ENCODE results near the gene NKAP.
"Not testable (repeated sequence)": the region's sequence is repeated elsewhere in the genome, so short reads cannot be mapped to it uniquely, and the experiment has no call there.

NKAP gene

DNA sequence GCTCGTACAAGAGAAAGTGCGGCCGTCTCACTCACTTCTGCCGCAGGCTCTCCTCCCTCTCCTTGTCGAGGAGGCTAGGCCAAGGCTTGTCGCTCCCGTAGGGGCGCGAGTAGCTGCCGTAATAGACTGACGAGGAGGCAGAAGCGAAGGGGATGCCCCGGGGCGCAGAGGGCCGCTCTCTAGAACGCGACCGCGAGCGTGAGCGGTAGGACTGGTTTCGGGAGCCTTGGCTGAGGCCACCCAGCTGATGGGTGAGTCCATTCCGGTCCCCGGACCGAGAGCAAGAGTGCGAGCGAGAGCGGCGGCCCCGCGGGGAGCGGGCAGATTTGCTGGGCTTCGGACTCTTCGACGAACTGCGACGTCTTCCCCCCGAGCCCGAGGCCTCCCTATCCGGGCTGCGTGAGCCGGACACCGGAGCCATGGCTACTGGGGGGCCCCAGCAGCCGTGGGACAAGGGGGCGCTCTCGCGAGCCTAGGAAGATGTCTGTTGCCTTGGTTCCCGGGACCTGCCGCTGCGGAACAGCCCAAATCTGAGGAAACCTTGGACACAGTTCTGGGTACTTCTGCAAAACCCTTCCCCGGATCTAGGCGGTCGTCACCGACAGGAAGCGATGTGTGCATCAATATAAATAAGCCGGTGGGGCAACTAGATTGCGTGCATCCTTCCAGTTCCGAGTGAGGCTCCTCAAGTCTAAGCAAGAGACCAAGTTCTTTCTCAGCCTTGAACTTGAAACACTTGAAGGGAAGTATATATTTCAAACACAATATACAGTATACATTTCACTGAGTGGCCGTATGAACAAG, at the start of gene NKAP:
Gene NKAP (minus strand): TSS at position 567 of the 804 bp plus-strand sequence. CDS start 146 bp downstream, at position 421.
- DNase-seq (ENCODE audit: low read depth in 3 of 3), result peak; percentile 48 to 70 (median 57)

GRCh38 chrX:119991005-119991787, 47.6 kb upstream of the NKAP start:
- DNase-seq (ENCODE audit: low read depth in 3 of 3), result no peak

- no peak for DNase-seq (ENCODE audit: low read depth in 3 of 3)
These were observed 47.0 kb upstream of the NKAP start for GRCh38 chrX:119990556-119991004.

- DNase-seq (ENCODE audit: low read depth in 3 of 3), result no peak
These were observed 46.5 kb upstream of the NKAP start for GRCh38 chrX:119989905-119990555.

DNA sequence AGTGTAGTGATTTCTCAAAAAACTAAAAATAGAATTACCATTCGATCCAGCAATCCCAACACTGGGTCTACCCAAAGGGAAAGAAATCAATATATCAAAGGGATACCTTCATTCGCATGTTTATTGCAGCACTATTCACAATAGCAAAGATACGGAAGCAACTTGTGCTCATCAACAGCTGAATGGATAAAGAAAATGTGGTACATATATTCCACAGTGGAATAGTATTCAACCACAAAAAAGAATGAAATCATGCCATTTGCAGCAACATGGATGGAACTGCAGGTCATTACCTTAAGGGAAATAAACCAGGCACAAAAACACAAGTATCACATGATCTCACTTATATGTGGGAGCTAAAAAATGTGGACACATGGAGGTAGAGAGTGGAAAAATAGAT, 42.7 kb upstream of the NKAP start:
- no peak for DNase-seq (ENCODE audit: low read depth in 3 of 3)

DNA sequence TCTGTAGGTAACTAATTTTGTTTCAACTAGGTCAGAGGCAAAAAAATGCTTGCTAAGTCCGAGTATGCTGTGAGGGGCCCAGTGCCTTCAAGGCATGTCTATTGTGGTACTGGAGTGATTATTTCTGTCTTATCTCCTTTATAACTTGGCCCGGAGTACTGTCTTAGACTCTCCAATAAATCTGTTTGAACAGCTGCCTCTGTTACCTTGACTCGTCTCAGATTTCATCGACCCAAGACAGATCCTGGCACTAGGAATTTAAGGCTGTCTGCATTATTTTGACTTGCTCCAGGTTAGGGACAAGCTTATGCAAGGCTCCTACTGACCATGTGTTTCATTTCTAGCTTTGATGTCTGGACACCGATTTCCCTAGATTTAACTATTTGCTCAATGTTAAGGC, 41.1 kb upstream of the NKAP start:
- DNase-seq (ENCODE audit: low read depth in 3 of 3), result no peak

- no peak for DNase-seq (ENCODE audit: low read depth in 3 of 3)
These were observed 39.9 kb upstream of the NKAP start for GRCh38 chrX:119983494-119983893.

- DNase-seq (ENCODE audit: low read depth in 3 of 3), result no peak
These were observed 38.6 kb upstream of the NKAP start for GRCh38 chrX:119982145-119982544.

- no peak for DNase-seq (ENCODE audit: low read depth in 3 of 3)
These were observed 37.9 kb upstream of the NKAP start for GRCh38 chrX:119981286-119982070.

DNA sequence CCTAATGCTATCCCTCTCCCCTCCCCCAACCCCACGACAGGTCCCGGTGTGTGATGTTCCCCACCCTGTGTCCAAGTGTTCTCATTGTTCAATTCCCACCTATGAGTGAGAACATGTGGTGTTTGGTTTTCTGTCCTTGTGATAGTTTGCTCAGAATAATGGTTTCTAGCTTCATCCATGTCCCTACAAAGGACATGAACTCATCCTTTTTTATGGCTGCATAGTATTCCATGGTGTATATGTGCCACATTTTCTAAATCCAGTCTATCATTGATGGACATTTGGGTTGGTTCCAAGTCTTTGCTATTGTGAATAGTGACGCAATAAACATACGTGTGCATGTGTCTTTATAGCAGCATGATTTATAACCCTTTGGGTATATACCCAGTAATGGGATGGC, 33.6 kb upstream of the NKAP start:
- not testable (repeated sequence) for DNase-seq (ENCODE audit: low read depth in 3 of 3)

- DNase-seq (ENCODE audit: low read depth in 3 of 3), result no peak
These were observed 27.6 kb upstream of the NKAP start for GRCh38 chrX:119971184-119971583.

- no peak for DNase-seq (ENCODE audit: low read depth in 3 of 3)
These were observed 27.0 kb upstream of the NKAP start for GRCh38 chrX:119970574-119970973.

DNA sequence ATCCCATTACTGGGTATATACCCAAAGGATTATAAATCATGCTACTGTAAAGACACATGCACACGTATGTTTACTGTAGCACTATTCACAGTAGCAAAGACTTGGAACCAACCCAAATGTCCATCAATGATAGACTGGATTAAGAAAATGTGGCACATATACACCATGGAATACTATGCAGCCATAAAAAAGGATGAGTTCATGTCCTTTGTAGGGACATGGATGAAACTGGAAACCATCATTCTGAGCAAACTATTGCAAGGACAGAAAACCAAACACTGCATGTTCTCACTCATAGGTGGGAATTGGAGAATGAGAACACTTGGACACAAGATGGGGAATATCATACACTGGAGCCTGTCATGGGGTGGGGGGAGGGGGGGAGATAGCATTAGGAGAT, 23.3 kb upstream of the NKAP start:
- not testable (repeated sequence) for DNase-seq (ENCODE audit: low read depth in 3 of 3)

- no peak for DNase-seq (ENCODE audit: low read depth in 3 of 3)
These were observed 17.1 kb upstream of the NKAP start for GRCh38 chrX:119960625-119961024.

DNA sequence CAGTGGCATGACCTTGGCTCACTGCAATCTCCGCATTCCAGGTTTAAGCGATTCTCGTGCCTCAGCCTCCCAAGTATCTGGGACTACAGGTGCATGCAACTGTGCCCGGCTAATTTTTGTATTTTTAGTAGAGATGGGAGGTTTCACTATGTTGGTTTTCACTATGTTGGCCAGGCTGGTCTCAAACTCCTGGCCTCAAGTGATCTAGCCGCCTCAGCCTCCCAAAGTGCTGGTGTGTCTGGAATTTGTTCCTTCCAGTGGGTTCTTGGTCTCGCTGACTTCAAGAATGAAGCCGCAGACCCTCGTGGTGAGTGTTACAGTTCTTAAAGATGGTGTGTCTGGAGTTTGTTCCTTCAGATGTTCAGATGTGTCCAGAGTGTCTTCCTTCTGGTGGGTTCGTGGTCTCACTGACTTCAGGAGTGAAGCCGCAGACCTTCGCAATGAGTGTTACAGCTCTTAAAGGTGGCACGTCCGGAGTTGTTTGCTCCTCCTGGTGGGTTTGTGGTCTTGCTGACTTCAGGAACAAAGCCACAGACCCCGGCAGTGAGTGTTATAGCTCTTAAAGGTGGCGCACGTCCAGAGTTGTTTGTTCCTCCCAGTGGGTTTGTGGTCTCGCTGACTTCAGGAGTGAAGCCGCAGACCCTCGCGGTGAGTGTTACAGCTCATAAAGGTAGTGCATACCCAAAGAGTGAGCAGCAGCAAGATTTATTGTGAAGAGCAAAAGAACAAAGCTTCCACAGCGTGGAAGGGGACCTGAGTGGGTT, 12.4 kb upstream of the NKAP start:
- DNase-seq (ENCODE audit: low read depth in 3 of 3), result not testable (repeated sequence)

DNA sequence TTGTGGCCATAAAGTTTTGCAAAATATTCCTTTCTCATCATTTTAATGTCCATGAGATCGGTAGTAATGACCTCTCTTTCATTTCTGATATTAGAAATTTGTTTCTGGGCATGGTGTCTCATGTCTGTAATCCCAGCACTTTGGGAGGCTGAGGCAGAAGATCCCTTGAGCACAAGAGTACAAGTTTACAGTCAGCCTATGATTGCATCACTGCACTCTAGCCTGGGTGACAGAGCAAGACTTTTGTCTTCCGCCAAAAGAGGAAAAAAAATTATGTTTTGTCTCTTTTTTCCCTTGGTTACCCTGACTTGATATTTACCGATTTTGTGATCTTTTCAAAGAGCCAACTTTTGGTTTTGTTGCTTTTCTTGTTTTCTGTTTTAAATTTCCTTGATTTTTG, 10.8 kb upstream of the NKAP start:
- no peak for DNase-seq (ENCODE audit: low read depth in 3 of 3)

- DNase-seq (ENCODE audit: low read depth in 3 of 3), result no peak
These were observed 4.8 kb upstream of the NKAP start for GRCh38 chrX:119948381-119948780.

GRCh38 chrX:119945481-119945880, 1.9 kb upstream of the NKAP start:
- no peak for DNase-seq (ENCODE audit: low read depth in 3 of 3)

DNA sequence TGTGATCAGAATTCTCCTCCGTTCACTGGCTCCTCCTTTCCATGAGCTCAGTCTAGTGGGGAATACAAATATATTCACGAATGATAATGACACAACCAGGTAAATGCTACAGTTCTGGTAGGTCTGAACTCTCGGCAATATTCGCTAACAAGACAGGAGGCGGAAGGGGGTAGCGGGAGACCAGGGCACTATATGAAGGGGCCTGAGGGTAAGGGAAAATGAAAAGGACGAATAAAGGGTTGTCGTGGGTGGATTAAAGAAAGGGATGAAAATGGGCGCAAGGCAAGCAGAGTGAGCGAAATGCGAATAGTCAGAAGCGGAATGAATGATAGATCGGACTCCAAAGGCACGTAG, 743 bp downstream of the NKAP start:
- DNase-seq (ENCODE audit: low read depth in 3 of 3), result no peak

DNA sequence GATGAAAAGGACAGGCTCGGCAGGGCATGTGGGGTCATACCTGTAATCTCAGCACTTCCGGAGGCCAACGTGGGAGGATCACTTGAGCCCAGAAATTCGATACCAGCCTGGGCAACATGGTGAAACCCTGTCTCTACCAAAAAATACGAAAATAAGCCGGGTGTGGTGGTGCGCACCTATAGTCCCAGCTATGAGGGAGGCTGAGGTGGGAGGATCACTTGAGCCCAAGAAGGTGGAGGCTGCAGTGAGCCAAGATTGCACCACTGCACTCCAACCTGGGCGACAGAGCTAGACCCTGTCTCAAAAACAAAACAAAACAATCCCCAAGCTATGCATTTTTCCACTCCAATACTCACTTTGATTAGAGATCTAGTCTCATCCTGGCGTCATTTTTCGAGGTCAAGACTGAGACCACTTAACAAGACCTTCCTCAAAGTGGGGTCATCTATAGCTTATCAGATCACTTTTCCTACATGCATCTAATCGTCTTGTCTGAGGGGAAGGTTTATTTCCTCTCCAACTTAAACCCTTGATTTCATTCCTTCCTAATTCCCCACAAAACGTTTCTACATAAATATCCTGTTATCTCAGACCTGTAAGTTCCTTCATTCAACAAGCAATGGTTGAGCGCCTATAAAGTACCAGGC, 1.3 kb downstream of the NKAP start:
- no peak for DNase-seq (ENCODE audit: low read depth in 3 of 3)
